GM21528 (cell line): ENCODE results near the gene CEP128.

Experiments used
- ATAC-seq: cut with Tn5 transposase; IDR thresholded peaks from one replicate; pipeline ENCODE4 v1.9.1; 2021; ENCODE audit warnings: mild to moderate bottlenecking, moderate library complexity; ENCODE audit not compliant: unreplicated experiment, low FRiP score

CEP128 gene

DNA sequence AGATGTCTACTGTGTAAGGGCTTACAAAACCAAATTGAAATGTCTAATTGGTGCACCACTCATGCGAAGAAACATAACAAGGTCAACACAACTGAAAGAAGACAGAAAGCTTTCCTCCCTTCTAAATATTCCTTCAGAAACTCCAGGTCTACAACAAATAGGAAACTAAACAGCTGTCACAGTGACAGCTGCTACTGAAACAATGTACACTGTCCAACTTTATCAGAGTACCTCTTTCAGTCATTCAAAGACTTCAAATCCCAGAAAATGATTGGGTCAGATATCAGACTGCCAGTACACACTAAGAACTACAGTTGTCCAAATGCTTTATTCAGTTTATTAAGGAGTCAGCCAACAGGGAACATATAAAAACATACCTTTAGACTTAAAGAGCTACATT, 35.2 kb downstream of the CEP128 start:
- ATAC-seq = no peak

- ATAC-seq = no peak
These were observed 38.9 kb downstream of the CEP128 start for GRCh38 chr14:80902608-80903007.

DNA sequence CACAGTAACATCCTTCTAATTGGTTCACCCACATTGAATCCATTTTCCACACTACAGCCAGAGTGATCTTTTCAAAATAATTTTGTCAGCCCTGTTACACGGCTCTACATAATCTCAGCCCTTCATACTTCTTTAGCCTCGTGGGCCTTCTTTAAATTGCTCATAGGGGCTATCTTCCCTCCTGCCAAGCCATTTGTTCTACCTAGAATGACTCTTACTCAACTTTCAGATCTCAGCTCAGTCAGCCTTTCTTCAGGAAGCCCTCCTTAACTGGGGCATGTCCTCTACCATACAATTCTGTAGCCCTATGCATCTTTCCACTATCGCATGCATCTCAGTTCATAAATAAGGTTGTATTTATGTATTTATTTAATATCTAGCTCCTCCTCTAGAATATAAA, 39.7 kb downstream of the CEP128 start:
- ATAC-seq = no peak

- ATAC-seq = no peak
These were observed 40.3 kb downstream of the CEP128 start for GRCh38 chr14:80901260-80901659.

- ATAC-seq = no peak
These were observed 68.9 kb downstream of the CEP128 start for GRCh38 chr14:80872645-80873044.

- no peak for ATAC-seq
These were observed 73.3 kb downstream of the CEP128 start for GRCh38 chr14:80868260-80868659.

- ATAC-seq = no peak
These were observed 73.7 kb downstream of the CEP128 start for GRCh38 chr14:80867798-80868197.

DNA sequence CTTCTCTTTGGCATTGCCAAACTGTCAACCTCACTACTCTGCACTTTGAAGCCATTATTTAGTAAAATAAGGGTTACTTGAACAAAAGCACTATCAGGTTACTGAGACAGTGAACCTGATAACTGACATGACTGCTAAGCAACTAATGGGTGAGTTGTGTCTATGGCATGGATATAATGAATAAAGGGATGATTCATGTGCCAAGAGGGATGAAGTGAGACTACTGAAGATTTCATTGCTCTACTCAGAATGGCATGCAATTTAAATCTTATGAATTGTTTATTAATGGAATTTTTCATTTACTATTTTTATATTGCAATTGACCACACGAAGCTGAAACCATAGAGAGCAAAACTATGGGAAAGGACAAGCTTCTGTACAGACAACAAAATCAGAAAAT, 74.4 kb downstream of the CEP128 start:
- no peak for ATAC-seq

DNA sequence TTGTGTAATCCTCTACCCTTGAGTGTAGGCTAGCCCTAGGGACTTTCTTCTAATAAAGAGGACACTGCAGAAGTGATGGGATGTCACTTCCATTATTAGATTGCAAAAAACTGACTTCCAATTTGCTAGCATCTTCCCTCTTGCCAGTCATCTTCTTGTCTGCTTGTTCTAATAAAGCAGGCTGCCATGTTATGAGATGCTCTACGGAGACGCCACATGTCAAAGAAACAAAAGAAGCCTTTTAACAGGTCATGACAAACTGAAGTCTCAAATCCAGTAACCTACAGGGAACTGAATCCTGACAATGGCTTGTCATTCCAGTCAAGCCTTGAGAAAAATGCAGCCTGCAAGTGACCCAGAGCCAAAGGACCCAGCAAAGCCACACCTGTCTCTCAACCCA, 76.0 kb downstream of the CEP128 start:
- ATAC-seq = no peak

- ATAC-seq = no peak
These were observed 78.6 kb downstream of the CEP128 start for GRCh38 chr14:80862983-80863382.

GRCh38 chr14:80862541-80862940, 79.0 kb downstream of the CEP128 start:
- no peak for ATAC-seq

DNA sequence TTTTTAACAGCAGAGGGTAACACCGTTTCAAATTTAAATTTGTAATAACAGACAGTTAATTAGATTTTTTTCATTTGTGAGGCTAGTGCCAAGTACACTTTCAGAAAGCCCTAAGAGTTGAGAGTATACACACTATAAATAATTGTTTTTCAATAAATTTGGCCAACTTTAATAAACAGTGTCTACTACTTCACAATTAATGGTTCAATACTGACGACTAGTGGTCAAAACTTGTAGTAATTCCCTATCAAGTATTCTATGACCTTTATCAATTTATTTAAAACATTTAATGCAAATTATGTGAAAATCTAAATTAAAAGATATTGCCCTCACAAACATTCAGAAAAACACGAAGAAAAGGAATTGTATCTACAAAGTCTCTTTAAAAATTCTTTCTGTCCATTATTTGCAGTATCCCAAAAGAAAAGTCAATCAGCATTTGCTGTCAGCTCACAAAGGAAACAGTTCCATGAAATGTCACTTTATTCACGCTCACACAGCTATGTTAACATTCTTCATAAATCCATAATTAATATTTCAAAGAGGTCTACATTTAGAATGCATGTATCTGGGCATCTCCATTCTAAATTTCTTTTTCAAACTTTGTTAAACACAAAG, 91.2 kb downstream of the CEP128 start:
- ATAC-seq = peak; percentile 64

DNA sequence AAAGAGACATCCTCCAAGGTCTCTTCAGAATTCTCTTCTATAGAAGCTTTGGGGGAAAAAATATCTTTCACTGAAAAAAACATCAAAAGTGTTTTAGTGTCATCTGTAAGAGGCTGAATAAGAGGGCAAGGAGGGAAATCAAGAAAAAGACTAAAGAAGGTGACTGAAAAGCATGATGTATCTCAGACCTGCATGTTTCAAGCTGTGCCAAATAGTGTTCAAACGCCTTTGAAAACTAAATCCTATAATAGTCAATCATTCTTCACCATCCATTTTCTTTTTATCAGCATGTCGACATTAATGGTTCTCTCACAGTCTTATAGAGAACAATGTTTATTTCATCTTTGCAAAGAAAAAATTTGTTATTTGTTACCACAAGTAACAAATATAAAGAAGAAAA, 94.5 kb downstream of the CEP128 start:
- no peak for ATAC-seq

- no peak for ATAC-seq
These were observed 95.7 kb downstream of the CEP128 start for GRCh38 chr14:80845856-80846255.

DNA sequence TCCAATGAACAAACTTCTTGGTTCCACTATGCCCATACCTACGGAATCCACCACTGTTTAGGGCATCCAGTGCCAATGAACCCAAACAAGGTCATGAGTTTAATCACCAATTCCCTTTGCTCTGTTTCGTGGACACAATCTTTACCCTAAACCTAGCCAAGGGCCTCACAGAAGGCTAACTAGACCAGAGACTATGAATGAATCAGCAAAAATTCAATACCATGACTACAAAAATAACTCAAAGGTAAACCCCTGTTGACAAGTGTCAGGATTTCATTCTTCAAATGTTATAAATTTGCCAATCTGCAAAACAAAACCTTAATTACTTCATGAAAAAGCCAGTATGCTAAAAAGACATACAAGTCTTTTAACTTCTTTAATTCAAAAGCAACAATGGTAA, 96.7 kb downstream of the CEP128 start:
- no peak for ATAC-seq

GRCh38 chr14:80839743-80840142, 101.8 kb downstream of the CEP128 start:
- ATAC-seq = no peak

DNA sequence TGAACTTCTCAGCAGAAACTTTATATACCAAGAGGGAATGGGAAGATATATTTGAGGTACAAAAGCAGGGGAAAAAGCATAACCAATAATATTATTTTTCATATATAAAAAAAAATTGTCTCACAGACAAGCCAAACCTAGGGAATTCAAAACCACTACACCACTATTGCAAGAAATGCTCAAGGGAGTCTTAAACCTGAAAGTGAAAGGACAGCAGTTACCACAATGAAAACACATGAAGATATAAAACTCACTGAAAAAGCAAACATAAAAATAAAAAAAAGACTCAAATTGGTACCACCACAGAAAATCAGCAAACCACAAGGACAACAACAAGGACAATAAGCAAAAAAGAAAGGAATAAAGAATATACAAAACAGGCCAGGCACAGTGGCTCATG, 131.9 kb downstream of the CEP128 start:
- no peak for ATAC-seq

DNA sequence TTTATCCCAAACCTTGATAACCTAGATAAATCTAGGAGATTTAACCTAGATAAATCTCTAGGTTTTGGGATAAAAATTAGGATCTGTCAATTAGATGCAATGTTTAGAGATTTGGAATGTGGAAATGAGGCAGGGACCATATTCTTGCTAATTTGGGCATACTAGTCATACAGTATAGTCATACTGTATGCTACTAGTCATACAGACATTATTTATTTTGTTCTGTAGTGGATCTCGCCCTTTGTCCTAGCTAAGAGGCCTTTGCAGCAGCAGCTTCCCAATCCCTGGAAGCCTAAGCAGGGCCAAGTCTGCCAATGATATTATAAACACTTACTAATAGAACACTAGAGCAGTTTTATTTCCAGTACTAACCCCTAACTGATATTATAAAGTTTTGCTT, 136.4 kb downstream of the CEP128 start:
- ATAC-seq = no peak

DNA sequence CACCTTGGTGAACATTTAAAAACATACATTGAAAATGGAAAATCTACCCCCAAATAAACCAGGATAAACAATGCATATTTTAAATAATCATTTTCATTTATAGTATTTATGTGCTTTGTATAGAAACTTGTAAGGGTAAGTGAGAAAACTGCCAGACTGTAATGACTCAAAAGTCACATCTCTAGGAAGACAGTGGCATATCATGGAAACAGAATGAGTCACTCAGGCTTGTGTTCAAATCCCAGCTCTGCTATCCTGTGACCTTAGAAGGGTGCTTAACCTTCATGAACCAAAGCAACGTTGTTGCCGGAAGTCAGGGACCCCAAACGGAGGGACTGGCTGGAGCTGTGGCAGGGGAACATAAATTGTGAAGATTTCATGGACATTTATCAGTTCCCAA, 142.7 kb downstream of the CEP128 start:
- no peak for ATAC-seq

- no peak for ATAC-seq
These were observed 143.3 kb downstream of the CEP128 start for GRCh38 chr14:80798211-80798610.

- no peak for ATAC-seq
These were observed 148.8 kb downstream of the CEP128 start for GRCh38 chr14:80792771-80793170.

GRCh38 chr14:80787876-80788275, 153.7 kb downstream of the CEP128 start:
- no peak for ATAC-seq

- no peak for ATAC-seq
These were observed 156.7 kb downstream of the CEP128 start for GRCh38 chr14:80784820-80785219.
